Measurements from ENCODE around the gene NR2C2.
A peak's percentile ranks its signal among the peaks of the same experiment; 100 is the strongest.

NR2C2 gene

DNA sequence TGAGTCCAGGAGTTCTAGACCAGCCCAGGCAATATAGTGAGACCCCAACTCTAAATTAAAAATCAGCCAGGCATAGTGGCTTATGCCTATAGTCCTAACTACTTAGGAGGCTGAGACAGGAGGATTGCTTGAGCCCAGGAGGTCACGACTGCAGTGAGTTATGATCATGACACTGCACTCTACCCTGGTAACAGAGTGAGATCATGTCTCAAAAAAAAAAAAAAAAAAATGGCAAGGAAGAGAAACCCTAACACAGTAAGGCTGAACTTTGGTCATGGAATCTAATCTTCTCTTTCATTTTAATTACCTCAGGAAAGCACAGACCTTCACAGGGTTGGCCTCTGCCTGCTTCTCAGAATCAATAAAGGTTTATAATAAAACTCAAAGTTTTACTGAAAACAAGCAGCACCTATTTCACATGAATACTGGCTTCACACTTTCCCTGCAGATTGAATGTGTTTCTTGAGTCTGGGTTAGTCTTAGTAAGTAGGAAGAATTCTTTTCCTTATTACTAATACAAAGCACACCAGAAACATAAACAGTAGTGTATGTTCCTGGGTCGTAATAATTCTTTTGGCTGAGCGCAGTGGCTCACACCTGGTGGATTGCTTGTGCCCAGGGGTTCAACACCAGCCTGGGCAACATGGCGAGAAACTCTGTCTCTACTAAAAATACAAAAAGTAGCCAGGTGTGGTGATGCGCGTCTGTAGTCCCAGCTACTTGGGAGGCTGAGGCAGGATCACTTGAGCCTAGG, 11.6 kb upstream of the NR2C2 start:
- Histone ChIP-seq H3K4me1 (ENCODE audit: insufficient read depth, poor library complexity, severe bottlenecking) (no peaks in the 10 kb centered on the region), H3K36me3 (ENCODE audit: low read depth) (no peaks in the 10 kb centered on the region), H3K9me3 (ENCODE audit: severe bottlenecking) (no peaks in the 10 kb centered on the region), H3K27me3 (ENCODE audit: insufficient read depth, poor library complexity, severe bottlenecking) (no peaks in the 10 kb centered on the region), H3K27ac (ENCODE audit: poor library complexity, severe bottlenecking) (no peak overlapping the region), H3K4me3 (ENCODE audit: severe bottlenecking) (no peak overlapping the region)
- TF ChIP-seq, protein P1, sequence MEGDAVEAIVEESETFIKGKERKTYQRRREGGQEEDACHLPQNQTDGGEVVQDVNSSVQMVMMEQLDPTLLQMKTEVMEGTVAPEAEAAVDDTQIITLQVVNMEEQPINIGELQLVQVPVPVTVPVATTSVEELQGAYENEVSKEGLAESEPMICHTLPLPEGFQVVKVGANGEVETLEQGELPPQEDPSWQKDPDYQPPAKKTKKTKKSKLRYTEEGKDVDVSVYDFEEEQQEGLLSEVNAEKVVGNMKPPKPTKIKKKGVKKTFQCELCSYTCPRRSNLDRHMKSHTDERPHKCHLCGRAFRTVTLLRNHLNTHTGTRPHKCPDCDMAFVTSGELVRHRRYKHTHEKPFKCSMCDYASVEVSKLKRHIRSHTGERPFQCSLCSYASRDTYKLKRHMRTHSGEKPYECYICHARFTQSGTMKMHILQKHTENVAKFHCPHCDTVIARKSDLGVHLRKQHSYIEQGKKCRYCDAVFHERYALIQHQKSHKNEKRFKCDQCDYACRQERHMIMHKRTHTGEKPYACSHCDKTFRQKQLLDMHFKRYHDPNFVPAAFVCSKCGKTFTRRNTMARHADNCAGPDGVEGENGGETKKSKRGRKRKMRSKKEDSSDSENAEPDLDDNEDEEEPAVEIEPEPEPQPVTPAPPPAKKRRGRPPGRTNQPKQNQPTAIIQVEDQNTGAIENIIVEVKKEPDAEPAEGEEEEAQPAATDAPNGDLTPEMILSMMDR (IDR thresholded peaks at IDR 0.05; ENCODE audit: poor library complexity, severe bottlenecking), result no peak
- DNase-seq (ENCODE audit: low spot score) (no peak), ATAC-seq (ENCODE audit: low read depth) (no peak)

DNA sequence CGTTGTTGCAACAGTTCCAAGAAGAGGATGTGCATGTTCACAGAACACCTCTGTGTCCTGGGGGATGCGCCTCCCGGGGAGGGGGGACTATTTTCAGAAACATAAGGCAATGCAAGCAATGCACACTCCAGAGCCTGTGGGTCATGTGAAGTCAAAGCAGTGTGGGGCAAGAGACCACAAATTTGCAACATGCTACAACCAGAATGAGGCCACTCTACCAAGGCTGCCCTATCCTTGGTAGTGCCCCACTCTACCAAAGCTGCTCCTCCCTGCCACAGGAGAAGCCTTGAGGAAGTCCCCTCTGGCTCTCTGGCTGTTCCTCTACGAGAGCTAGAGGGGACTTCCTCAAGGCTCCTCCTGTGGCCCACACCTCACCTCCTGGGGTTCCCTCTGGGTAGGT, 8.4 kb upstream of the NR2C2 start:
- Histone ChIP-seq H3K27me3 (ENCODE audit: insufficient read depth, poor library complexity, severe bottlenecking) (no peaks in the 10 kb centered on the region), H3K27ac (ENCODE audit: poor library complexity, severe bottlenecking) (no peak overlapping the region), H3K36me3 (ENCODE audit: low read depth) (peaks cover 4% of the 10 kb centered on the region), H3K4me1 (ENCODE audit: insufficient read depth, poor library complexity, severe bottlenecking) (no peaks in the 10 kb centered on the region), H3K4me3 (ENCODE audit: severe bottlenecking) (no peak overlapping the region), H3K9me3 (ENCODE audit: severe bottlenecking) (no peaks in the 10 kb centered on the region)
- ATAC-seq (ENCODE audit: low read depth) (no peak), DNase-seq (ENCODE audit: low spot score) (no peak)
- TF ChIP-seq, protein P1 (IDR thresholded peaks at IDR 0.05; ENCODE audit: poor library complexity, severe bottlenecking), result no peak

DNA sequence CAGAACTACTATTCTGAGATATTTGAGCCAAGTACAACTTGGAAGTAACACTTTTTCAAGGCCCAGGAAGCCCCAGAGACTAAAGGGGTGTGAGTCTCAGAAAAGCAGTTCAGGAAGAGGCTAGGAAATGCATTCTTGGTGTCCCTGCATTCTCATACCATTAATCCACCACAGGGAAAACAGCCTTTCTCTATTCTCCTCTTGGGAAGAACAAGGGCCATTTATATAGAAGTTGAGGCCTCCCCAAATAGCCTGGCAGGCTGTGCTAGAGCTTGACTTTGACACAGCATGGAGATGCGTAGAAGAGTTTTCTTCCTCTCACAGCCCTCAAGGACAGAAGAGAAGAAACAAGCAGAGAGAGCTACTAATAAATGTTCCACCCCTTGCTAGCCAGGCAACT, 5.5 kb upstream of the NR2C2 start:
- Histone ChIP-seq H3K9me3 (ENCODE audit: severe bottlenecking) (no peaks in the 10 kb centered on the region), H3K36me3 (ENCODE audit: low read depth) (peaks cover 27% of the 10 kb centered on the region), H3K4me3 (ENCODE audit: severe bottlenecking) (no peak overlapping the region), H3K27me3 (ENCODE audit: insufficient read depth, poor library complexity, severe bottlenecking) (no peaks in the 10 kb centered on the region), H3K4me1 (ENCODE audit: insufficient read depth, poor library complexity, severe bottlenecking) (peaks cover 5% of the 10 kb centered on the region), H3K27ac (ENCODE audit: poor library complexity, severe bottlenecking) (no peak overlapping the region)
- ATAC-seq (ENCODE audit: low read depth) (no peak), DNase-seq (ENCODE audit: low spot score) (no peak)
- TF ChIP-seq, protein P1 (IDR thresholded peaks at IDR 0.05; ENCODE audit: poor library complexity, severe bottlenecking), result no peak

DNA sequence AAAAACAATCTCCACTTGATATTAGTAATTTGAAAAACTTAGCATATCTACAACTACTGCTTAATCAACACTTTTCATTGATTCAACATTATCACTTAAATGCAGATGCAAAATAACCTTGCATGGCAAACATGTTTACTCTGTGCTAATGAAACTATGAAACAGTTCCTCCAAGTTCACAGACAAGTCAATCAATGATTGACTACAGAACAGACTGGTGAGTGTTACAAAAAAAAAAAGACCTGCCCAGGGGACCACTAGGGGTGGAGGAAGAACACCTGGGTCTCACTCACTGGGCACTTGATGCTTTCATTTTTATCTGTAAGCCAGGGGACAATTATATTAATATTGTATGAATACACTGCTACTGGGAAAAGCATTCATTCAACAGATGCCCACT, 4.3 kb upstream of the NR2C2 start:
- Histone ChIP-seq H3K4me3 (ENCODE audit: severe bottlenecking) (no peak overlapping the region), H3K27me3 (ENCODE audit: insufficient read depth, poor library complexity, severe bottlenecking) (no peaks in the 10 kb centered on the region), H3K36me3 (ENCODE audit: low read depth) (peaks cover 27% of the 10 kb centered on the region), H3K4me1 (ENCODE audit: insufficient read depth, poor library complexity, severe bottlenecking) (peaks cover 5% of the 10 kb centered on the region), H3K27ac (ENCODE audit: poor library complexity, severe bottlenecking) (no peak overlapping the region), H3K9me3 (ENCODE audit: severe bottlenecking) (no peaks in the 10 kb centered on the region)
- no peak for ATAC-seq (ENCODE audit: low read depth)
- DNase-seq (ENCODE audit: low spot score), result no peak
- TF ChIP-seq, protein P1 (IDR thresholded peaks at IDR 0.05; ENCODE audit: poor library complexity, severe bottlenecking), result no peak

DNA sequence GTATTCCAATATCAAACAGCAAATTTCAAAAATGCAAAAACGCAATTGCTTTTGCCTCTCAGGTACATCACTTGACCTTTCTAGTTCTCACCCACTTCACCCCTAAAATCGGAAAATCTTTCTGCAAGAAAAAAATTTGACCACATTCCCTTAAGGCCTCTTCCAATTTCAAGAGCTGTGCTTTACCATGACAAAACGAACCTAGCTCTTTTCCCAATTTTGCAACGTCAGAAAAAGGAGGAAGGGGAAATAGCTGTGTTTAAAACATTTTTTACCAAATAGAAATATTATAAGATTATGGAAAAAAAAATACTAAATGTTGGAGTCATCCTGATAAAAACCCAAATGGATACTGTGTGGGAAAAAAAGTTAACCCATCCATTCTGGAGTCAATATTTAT, 1.1 kb upstream of the NR2C2 start:
- TF ChIP-seq, protein P1 (IDR thresholded peaks at IDR 0.05; ENCODE audit: poor library complexity, severe bottlenecking), result no peak
- Histone ChIP-seq H3K36me3 (ENCODE audit: low read depth) (peaks cover 44% of the 10 kb centered on the region), H3K9me3 (ENCODE audit: severe bottlenecking) (no peaks in the 10 kb centered on the region), H3K27me3 (ENCODE audit: insufficient read depth, poor library complexity, severe bottlenecking) (no peaks in the 10 kb centered on the region), H3K27ac (ENCODE audit: poor library complexity, severe bottlenecking) (peak overlapping the region; percentile 93), H3K4me3 (ENCODE audit: severe bottlenecking) (peak overlapping the region; percentile 90), H3K4me1 (ENCODE audit: insufficient read depth, poor library complexity, severe bottlenecking) (peaks cover 15% of the 10 kb centered on the region)
- no peak for DNase-seq (ENCODE audit: low spot score)
- ATAC-seq (ENCODE audit: low read depth), result no peak
